Femur (tissue), 1 donor: ENCODE data around the gene RAET1G.
"Not testable (repeated sequence)": the region's sequence is repeated elsewhere in the genome, so short reads cannot be mapped to it uniquely, and the experiment has no call there.

Source experiments
- DNase-seq: peaks from one replicate; pipeline ENCODE4 v3.0.0-alpha.2; 2017

The RAET1G gene

DNA sequence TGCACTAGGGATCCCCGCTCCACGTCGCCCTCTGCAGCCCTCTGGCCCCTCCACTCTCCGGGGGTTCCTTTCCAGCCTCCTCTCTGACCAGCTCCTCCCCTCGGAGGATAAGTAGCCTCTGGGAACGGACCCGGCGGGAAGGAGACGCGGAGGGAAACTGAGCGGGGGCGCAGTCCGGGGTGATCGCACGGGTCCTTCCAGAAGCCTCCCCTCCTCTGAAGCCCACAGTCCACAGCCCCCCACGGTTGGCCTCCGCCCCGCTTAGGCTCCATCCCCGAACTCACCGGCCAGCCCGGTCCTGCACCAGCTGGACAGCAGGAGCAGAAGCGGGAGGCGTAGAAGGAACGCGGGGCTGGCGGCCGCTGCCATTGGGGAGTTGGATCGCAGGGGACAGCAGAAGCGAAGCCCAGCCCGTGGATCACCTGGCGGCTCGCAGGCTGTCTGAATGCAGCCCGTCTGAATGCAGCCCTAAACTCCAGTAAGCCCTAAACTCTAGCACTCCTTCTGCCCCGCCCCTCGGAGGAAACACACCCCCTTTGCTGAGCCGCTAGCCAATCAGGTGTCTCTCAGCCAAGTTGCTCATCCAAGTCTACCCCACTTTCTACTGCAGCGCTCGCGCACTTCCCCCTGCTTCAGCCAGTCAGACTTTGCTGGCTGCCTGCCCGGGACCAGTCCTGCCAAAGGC, at the start of gene RAET1G:
Gene RAET1G (minus strand): TSS at position 480 of the 685 bp plus-strand sequence. CDS start 111 bp downstream, at position 369.
- DNase-seq = peak; percentile 96

DNA sequence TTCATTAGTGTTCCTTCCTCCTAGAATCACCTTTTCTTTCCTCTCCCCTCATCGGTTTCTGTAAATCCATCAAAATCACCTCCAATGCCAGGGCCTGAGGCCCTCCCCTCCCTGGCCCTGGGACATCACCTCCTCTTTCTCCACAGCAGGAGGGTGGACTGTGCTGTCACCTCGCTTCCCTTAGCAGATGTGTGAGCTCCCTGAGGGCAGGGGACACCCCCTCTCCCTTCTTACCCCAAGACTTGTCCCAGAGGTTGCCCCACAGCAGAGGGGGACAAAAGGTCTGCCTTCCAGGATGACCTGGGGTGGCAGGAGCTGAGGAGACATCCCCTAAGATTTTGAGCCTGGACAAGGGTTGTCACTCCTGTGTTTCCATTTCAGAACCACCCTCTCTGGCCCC, 46.7 kb upstream of the RAET1G start:
- peak; percentile 3 for DNase-seq

- not testable (repeated sequence) for DNase-seq
Measured at GRCh38 chr6:149968909-149969308, 46.0 kb upstream of the RAET1G start.

- DNase-seq = peak; percentile 5
Measured at GRCh38 chr6:149967999-149968398, 45.1 kb upstream of the RAET1G start.

DNA sequence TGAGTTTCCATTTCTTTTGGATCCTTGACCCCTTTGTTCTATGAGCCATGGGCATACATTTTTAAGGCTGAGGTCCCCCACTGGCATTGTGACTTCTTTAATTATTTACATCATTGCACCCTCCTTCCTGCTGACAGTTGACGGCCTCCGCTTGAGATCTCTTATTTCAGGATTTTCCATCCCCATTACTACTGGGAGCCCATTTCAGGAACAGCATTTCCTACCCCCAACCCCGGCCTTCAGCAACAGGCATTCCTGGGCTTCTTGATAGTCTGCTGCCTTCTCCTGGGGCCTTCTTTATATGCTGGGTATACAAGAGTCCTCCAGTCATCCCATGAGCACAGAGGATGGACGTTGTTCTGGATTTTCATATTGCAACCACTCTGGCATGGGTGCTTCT, 44.7 kb upstream of the RAET1G start:
- DNase-seq = no peak

DNA sequence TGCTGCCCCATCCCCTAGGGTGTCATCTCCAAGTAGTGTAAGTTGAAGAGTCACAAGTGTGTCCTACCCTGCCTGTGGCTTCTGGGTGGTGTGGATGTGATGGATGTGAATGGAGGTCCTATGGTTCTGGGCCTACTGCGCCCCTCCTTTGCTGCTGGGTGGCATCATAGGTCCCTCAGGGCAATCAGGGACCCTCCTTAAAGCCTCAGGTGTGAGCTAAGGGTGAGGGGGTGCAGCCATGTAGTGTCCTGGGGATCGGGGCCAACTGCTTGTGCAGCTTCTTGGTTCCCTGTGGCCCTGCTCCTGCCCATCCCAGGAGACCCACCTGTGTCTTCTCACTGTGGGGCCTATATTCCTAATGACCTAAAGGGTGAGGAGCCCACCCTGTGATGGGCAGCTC, 43.4 kb upstream of the RAET1G start:
- peak; percentile 9 for DNase-seq

GRCh38 chr6:149965194-149966020, 42.5 kb upstream of the RAET1G start:
- peak; percentile 44 for DNase-seq

DNA sequence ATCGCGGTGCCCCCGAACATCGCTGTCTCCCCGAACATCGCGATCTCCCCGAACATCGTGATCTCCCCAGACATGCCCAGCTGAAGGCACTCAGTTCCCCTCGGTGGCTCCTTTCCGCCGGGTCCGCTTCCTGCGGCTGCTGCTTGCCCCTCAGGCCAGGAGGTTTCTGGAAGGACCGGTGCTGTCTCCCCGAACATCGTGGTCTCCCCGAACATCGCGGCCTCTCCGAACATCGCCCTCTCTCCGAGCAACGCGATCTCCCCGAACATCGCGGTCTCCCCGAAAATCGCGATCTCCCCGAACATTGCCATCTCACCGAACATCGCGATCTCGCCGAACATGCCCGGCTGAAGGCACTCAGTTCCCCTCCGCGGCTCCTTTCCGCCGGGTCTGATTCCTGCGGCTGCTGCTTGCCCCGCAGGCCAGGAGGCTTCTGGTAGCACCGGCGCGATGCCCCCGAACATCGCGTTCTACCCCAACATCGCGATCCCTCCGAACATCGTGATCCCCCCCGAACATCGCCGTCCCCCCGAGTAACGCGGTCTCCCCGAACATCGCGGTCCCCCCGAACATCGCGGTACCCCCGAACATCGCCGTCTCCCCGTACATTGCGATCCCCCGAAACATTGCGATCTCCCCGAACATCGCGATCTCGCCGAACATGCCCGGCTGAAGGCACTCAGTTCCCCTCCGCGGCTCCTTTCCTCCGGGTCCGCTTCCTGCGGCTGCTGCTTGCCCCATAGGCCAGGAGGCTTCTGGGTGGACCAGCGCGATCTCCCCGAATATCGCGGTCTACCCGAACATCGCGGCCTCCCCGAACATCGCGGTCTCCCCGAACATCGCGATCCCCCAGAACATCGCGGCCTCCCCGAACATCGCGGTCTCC, 41.6 kb upstream of the RAET1G start:
- DNase-seq = peak; percentile 39

DNA sequence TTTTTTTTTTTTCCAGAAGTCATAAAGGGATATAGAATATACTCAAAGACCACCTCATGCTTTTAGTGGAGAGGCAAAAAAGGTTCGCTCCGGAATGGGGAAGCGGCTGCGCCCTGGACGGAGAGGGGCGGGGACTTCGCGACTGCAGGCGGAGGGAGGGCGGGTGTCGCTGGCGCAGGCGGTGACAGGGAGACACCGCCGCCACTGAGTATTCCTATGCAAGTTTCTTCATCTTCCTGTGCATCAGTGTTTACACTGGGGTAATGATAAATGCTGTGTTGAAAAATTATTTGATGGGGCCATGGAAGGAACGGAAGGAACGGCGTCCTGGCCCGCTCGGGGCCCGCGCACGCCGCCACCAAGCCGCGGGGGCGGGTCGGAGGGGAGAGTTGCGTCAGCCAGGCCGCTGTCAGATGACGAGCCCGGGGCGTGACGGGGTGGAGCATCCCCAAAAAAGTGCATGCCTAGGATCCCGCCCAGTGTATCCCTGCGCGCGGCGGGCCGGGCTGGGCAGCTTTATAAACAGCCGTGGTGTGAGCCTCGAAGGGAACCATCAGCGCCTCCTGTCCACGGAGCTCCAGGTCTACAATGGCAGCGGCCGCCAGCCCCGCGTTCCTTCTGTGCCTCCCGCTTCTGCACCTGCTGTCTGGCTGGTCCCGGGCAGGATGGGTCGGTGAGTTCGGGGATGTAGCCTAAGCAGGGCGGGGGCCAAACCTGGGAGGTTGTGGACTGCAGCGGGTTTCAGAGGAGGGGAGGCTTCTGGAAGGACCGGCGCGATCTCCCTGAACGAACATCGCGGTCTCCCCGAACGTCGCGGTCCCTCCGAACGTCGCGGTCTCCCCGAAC, 40.8 kb upstream of the RAET1G start, which contains the start of gene ULBP1:
Gene ULBP1 (plus strand): TSS at position 482 of the 846 bp plus-strand sequence. CDS start 107 bp downstream, at position 589.
- peak; percentile 90 for DNase-seq

GRCh38 chr6:149963212-149963461, 40.2 kb upstream of the RAET1G start:
- peak; percentile 29 for DNase-seq

DNA sequence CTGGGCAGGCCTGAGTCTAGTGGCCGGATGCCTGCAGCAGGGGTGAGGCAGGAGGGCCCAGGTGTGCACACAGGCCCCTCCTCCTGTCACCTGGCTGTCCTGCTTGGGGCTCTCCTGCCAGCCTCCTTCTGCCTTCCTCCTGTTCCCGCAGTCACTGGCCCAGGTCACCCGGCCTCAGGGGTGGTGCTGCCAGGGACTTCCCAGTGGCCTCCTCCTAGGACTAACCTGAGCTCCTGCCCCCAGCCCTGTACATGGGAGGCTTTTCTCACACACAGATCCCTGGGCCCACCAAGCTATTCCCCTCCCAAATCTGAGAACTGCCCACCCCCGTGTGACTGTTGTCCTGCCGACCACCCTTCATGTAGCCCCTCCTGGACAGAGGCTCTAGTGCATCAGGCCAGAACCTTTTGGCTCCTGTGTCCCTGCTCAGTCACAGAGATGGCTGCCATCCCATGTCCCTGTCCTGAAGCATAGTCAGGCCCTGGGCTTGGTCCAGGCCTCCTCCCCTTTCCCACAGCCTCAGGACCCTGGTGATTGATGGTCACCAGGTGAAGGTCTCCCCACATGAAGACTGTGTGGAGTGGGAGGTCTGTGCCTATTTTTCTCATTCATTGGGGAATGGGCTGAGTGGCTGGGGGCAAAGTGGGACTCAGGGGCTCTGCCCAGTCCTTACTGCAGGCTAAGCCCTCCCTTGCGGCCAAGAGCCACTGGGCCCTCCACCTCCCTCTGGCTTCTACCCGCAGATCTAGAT, 39.7 kb upstream of the RAET1G start:
- peak; percentile 25 for DNase-seq

DNA sequence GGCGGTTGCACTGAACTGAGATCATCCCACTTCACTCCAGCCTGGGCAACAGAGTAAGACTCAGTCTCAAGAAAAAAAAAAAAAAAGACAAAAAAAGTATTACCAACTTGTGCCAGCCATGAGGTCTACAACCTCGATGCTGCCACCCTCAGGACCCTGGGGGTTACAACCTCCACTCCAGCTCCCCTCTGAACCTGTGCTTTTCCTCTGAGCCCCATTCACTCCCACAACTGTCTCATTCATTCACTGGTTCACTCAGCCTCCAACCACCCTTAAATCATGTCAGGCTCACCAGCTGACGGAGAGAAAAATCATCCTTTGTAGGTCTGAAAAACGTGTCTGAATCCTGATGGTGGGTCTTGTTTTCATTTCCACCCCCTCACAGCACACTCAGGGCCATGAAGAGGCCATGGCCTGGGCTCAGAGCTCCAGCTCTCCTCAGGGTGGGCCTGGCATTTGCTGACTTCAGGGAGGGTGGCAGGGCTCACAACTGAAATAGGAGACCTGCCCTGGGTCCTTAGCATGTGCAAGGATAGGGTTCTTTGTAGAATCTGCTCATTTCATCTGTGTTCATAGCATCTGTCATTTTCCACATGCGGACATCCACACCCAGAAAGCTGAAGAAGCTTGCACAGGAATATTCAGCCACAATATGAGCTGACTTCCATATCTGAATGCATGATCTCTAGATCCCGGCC, 39.0 kb upstream of the RAET1G start:
- DNase-seq = peak; percentile 12

DNA sequence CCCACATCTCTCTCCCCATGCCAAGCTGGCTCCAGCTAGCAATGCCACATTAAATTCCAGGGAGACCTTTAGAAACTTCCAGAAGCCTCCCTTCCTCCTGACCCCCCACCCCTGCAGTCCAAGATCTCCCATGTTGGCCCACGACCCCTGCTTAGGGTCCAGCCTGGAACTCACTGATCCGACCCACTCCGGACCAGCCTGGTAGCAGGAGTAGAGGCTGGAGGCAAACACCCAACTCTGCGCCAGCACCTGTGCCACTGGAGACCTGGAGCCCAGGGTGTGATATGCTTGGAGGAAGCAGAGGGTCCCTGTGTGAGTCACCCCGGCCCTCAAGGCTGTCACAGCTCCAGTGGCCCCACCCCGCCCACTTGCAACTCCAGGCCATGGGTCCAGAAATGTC, 37.6 kb upstream of the RAET1G start:
- DNase-seq = peak; percentile 6

- not testable (repeated sequence) for DNase-seq
Measured at GRCh38 chr6:149959806-149960205, 36.9 kb upstream of the RAET1G start.

GRCh38 chr6:149958124-149958523, 35.2 kb upstream of the RAET1G start:
- peak; percentile 8 for DNase-seq

- DNase-seq = not testable (repeated sequence)
Measured at GRCh38 chr6:149955654-149956317, 32.9 kb upstream of the RAET1G start.

DNA sequence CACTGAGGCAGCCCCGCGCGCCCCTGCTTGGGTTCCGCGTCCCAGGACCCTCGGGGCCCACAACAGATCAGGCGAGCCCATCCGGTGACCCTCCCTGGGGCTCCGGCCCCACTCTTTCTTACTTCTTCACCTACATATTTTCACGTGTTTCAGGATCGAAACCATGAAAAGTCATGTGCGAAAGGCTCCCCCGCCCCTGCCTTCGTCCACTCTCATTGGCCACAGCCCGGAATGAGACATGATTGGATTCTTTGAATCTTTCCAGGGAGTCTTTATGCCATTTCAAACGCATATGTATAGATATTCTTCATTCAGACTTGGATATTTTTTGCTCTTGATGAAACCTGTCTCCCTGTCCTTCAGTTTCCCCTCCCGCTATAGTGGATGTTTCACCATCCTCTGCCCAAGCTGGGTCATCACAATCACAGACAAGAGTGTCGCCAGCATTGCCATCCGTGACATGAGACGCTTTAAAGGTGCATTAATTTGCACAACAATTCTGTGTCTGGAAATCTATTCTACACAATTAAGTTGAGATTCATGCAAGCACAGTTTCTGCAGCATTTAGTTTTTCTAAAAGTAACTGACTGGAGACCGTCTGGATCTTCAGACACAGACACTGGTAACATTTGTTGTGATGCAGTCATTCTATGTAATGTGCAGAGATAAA, 32.2 kb upstream of the RAET1G start:
- DNase-seq = peak; percentile 10

- peak; percentile 3 for DNase-seq
Measured at GRCh38 chr6:149954328-149954983, 31.5 kb upstream of the RAET1G start.

DNA sequence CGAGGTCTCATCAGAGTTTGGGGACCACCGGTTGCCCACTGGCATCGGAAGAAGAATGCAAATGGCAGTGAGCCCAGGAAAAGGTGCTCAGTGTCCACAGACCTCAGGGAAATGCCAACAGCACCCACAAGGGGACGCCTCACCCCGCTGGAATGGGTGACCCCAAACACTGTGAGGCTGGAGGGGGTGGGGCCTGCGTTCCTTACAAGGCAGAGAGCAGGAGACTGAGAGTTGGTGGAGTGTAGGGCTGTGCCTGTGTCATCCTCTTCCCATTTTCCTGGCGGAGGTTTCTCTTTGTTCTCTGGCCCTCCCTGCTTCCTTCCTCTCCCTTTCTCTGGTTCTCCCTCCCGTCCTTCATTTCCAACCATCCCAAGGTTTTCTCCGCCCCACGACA, 31.0 kb upstream of the RAET1G start:
- DNase-seq = not testable (repeated sequence)
